Activated CD4-positive, alpha-beta T cell treated with anti-CD3 and anti-CD28 coated beads, Interleukin-2, amount 50 U/mL, for 16 hours (primary cell): ENCODE measurements around the gene GSTT2.

ENCODE experiments used
- DNase-seq: peaks from one replicate; pipeline ENCODE4 v3.0.0-alpha.2; 2020

GSTT2 gene

GRCh38 chr22:24009227-24010017 lies 29.5 kb downstream of the GSTT2 start:
- DNase-seq = no peak

GRCh38 chr22:24010018-24010391 lies 30.1 kb downstream of the GSTT2 start:
- DNase-seq = no peak

GRCh38 chr22:24011735-24012068 lies 31.8 kb downstream of the GSTT2 start:
- DNase-seq = no peak

GRCh38 chr22:24016156-24016555 lies 36.2 kb downstream of the GSTT2 start:
- no peak for DNase-seq

GRCh38 chr22:24021304-24021703 lies 41.4 kb downstream of the GSTT2 start:
- no peak for DNase-seq

- DNase-seq = no peak
Observed at GRCh38 chr22:24023204-24023789, 43.4 kb downstream of the GSTT2 start.

DNA sequence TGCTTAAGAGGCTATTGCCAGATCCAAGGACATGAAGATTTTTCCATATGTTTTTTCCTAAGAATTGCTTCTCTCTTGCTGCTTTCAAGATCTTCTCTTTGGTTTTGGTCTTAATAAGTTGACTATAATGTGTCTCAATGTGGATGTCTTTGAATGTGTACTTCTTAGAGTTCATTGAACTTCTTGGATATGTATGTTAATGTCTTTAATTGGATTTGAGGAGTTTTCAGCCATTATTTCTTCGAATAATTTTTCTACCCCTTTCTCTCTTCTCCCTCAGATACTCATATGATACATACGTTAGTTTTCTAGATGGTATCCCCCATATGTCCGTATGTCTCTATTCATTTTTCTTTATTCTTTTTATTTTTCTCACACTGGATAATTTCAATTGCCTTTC lies 44.4 kb downstream of the GSTT2 start:
- DNase-seq = no peak

DNA sequence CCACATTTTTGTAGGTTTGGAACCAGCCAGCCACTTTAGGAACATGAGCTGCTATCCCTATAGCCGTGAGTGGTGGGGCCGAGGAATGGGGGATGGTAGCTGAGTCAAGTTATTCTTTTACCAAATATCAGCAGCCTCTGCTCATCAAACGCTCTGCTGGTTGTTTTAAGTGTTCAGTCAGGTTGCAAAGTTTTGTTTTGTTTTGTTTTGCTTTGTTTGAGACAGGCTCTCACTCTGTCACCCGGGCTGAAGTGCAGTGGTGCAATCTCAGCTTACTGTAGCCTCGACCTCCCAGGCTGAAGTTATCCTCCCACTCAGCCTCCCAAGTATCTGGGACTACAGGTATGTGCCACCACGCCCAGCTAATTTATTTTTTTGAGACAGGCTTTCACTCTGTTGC lies 45.5 kb downstream of the GSTT2 start:
- DNase-seq = no peak

DNA sequence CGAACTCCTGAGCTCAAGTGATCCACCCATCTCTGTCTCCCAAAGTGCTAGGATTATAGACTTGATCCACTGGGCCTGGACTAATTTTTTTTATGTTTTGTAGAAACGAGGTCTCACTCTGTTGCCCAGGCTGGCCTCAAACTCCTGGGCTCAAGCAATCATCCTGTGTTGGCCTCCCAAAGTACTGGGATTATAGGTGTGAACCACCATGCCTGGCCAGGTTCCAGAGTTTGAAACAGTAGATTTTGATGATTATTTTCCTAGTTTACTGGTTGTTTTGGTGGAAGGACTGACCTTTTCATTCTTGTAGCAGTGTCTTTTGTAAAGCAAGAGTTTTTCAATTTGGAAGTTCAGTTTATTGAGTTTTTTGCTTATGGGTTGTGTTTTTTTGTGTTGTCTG lies 46.1 kb downstream of the GSTT2 start:
- no peak for DNase-seq

GRCh38 chr22:24026733-24027132 lies 46.8 kb downstream of the GSTT2 start:
- no peak for DNase-seq

GRCh38 chr22:24027389-24027975 lies 47.5 kb downstream of the GSTT2 start:
- no peak for DNase-seq

DNA sequence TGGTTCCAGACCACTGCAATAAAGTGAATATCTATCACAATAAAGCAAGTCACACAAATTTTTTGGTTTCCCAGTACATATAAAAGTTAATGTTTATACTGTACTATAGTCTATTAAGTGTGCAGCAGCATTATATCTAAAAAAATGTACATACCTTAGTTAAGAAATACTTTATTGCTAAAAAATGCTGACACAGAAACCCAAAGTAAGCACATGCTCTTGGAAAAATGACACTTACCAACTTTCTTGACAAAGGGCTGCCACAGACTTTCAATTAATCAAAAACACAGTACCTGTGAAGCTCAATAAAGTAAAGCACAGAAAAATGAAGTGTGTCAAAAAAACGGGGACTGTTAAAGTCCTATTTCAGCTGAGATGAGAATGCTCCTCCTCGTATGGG lies 48.1 kb downstream of the GSTT2 start:
- no peak for DNase-seq

GRCh38 chr22:24028533-24028932 lies 48.6 kb downstream of the GSTT2 start:
- DNase-seq = no peak

DNA sequence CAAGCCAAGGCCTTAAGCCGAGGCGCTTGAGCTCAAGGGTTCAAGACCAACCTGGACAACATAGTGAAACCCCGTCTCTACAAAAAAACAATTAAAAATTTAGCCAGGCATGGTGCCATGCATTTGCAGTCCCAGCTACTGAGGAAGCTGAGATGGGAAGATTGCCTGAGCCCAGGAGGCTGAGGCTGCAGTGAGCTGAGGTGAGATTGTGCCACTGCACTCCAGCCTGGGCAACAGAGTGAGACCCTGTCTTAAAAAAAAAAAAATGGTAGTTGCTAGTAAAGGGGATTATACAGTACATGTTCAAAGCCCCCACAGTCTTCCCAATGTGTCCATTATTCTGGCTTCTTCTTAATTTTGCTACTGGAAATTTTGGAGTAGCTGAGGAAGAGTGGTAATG lies 49.4 kb downstream of the GSTT2 start:
- DNase-seq = no peak

- DNase-seq = no peak
Observed at GRCh38 chr22:24030186-24030702, 50.3 kb downstream of the GSTT2 start.
